Stimulated activated naive CD8-positive, alpha-beta T cell treated with anti-CD3 and anti-CD28 coated beads, Interleukin-15, Interleukin-2, amounts not matched to agents 100 ng/mL and 50 ng/mL, for 24 hours (primary cell): ENCODE data around the gene NENF.
"Not testable (repeated sequence)": the region's sequence is repeated elsewhere in the genome, so short reads cannot be mapped to it uniquely, and the experiment has no call there.

Experiments
- H3K27ac Mint-ChIP-seq: one replicate; pipeline ENCODE4 v1.8.0; 2021; ENCODE audit warnings: mild to moderate bottlenecking, mixed read lengths
- H3K27me3 Mint-ChIP-seq: one replicate; pipeline ENCODE4 v1.8.0; 2021; ENCODE audit warnings: mixed read lengths
- H3K36me3 Mint-ChIP-seq: one replicate; pipeline ENCODE4 v1.8.0; 2021; ENCODE audit warnings: low read depth, mixed read lengths
- H3K4me1 Mint-ChIP-seq: one replicate; pipeline ENCODE4 v1.8.0; 2021; ENCODE audit warnings: low read depth, mixed read lengths
- H3K4me3 Mint-ChIP-seq: one replicate; pipeline ENCODE4 v1.8.0; 2021; ENCODE audit warnings: mild to moderate bottlenecking, mixed read lengths
- H3K9me3 Mint-ChIP-seq: one replicate; pipeline ENCODE4 v1.8.0; 2021; ENCODE audit warnings: mixed read lengths

The NENF gene

DNA sequence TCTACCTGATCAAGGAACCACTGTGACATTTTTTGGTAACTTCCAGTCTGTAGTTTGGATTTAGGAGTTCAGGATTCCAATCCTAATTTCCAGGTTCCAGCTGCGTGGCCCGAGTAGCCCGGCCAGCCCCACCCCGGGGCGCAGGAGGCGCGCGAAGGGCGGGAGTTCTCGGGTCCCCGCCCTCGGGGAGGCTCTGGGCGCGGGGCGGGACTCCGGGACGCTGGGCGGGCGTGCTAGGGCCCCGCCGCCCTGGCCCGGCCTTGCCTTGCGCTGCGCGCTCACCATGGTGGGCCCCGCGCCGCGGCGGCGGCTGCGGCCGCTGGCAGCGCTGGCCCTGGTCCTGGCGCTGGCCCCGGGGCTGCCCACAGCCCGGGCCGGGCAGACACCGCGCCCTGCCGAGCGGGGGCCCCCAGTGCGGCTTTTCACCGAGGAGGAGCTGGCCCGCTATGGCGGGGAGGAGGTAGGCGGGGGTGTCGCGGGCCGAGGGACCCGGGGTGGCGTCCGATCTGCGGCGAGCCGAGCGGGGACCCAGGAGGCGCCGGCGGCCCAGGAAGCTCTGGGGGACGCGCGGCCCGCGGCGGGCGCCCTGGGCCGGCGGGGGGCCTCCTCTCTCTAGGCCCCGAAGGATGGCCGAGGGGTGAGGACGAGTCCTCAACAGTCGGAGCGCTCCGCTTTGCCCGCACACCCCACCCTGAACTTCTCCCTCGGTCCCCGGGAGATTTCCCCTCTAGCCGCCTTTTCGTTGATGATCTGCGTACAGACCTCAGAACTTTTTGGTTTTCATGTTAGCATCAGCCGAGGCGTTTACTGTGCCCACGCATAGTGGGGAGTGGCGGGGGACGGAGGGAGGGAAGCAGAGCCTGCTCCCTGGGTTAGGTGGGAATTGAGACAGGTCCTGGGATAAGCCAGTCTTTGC lies at the start of gene NENF:
Gene NENF, plus strand, starts transcription at position 260 of the 916 bp plus-strand sequence. Its CDS starts 24 bp downstream, at position 284.
- peaks cover 33% of the 10 kb centered on the region for H3K4me1 Mint-ChIP-seq
- H3K27me3 Mint-ChIP-seq = no peaks in the 10 kb centered on the region
- peak within 1 kb of the TSS; percentile 81 for H3K4me3 Mint-ChIP-seq
- H3K9me3 Mint-ChIP-seq = no peaks in the 10 kb centered on the region
- no peaks in the 10 kb centered on the region for H3K36me3 Mint-ChIP-seq
- peak within 1 kb of the TSS; percentile 62 for H3K27ac Mint-ChIP-seq

DNA sequence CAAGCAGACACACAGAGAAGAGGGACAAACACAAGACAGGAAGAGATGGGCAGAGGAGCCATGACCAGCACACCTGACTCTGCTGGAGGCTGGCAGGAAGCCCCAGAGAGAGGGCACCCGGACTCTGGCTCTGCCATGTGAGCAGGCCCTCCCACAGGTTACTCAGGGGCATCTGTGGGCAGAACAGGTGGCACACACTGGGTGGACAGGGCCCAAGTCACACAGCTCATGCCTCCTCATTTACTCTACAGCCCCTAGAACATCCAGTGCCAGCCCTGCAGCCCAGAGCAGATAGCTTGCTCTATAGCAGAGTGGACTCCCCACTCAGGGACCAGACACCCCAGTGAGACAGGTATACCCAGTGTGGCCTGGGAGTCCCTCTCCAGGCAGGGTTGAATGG lies 46.7 kb upstream of the NENF start:
- Mint-ChIP-seq H3K36me3 (peaks cover 45% of the 10 kb centered on the region), H3K27me3 (no peaks in the 10 kb centered on the region), H3K4me3 (no peak overlapping the region), H3K4me1 (peaks cover 9% of the 10 kb centered on the region), H3K9me3 (peaks cover 7% of the 10 kb centered on the region), H3K27ac (no peak overlapping the region)

DNA sequence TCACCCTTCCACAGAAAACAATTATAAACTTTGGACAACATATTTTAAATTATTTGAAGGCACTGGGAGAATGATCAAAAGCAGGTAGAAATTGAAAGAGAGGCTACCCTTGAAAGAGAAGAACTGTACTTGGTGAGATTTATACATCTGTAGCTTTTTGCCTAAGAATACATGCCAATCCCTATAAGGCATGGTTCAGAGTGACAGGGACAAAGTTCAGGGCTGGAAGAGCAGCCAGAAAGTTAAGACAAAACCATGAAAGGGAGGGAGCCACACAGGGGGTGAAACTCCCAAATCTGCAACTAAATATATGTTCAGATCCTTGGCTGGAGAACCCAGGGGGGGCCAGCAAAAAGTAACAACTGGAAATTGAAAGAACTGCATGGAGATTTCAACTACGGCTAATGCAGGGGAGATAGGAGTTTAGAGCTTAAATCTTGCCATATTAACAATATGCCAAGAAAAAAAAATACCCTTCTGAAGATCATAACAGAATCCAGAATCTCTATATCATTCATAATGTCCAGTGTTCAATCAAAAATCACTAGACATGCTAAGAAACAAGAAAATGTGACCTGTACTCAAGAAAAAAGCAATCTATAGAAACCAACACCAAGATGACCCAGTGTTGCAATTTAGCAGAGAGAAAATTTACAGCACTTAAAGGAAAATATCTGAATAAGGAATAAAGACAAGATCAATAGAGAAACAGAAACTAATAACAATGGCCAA lies 43.6 kb upstream of the NENF start:
- no peaks in the 10 kb centered on the region for H3K27me3 Mint-ChIP-seq
- H3K27ac Mint-ChIP-seq = peak overlapping the region; percentile 59
- peaks cover 52% of the 10 kb centered on the region for H3K36me3 Mint-ChIP-seq
- H3K9me3 Mint-ChIP-seq = peaks cover 12% of the 10 kb centered on the region
- peaks cover 18% of the 10 kb centered on the region for H3K4me1 Mint-ChIP-seq
- H3K4me3 Mint-ChIP-seq = no peak overlapping the region

DNA sequence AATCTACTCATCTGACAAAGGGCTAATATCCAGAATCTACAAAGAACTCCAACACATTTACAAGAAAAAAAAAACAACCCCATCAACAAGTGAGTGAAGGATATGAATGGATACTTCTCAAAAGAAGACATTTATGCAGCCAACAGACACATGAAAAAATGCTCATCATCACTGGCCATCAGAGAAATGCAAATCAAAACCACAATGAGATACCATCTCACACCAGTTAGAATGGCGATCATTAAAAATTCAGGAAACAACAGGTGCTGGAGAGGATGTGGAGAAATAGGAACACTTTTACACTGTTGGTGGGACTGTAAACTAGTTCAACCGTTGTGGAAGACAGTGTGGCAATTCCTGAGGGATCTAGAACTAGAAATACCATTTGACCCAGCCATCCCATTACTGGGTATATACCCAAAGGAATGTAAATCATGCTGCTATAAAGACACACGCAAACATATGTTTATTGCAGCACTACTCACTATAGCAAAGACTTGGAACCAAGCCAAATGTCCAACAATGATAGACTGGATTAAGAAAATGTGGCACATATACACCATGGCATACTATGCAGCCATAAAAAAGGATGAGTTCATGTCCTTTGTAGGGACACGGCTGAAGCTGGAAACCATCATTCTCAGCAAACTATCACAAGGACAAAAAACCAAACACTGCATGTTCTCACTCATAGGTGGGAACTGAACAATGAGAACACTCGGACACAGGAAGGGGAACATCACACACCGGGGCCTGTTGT lies 36.9 kb upstream of the NENF start:
- H3K4me1 Mint-ChIP-seq, H3K4me3 Mint-ChIP-seq, H3K27ac Mint-ChIP-seq, H3K27me3 Mint-ChIP-seq: not testable (repeated sequence)
- Mint-ChIP-seq H3K9me3 (peaks cover 20% of the 10 kb centered on the region), H3K36me3 (peaks cover 66% of the 10 kb centered on the region)

DNA sequence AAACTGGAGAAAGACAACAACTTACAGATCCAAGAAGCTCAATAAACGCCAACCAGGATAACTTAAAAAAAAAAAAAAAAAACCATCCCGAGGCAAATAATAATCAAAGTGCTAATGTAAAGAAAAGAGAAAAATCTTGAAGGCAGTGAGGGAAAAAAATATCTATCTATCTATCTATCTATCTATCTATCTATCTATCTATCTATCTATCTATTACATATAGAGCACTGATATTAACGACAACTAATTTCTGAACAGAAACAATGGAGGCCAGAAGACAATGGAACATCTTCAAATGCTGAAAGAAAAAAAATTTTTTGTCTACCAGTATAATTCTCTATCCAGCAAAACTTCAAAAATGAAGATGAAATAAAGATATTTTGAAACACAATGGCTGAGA lies 36.1 kb upstream of the NENF start:
- no peak overlapping the region for H3K4me3 Mint-ChIP-seq
- no peak overlapping the region for H3K27ac Mint-ChIP-seq
- H3K4me1 Mint-ChIP-seq = peaks cover 7% of the 10 kb centered on the region
- peaks cover 59% of the 10 kb centered on the region for H3K36me3 Mint-ChIP-seq
- H3K9me3 Mint-ChIP-seq = peaks cover 18% of the 10 kb centered on the region
- H3K27me3 Mint-ChIP-seq = no peaks in the 10 kb centered on the region

DNA sequence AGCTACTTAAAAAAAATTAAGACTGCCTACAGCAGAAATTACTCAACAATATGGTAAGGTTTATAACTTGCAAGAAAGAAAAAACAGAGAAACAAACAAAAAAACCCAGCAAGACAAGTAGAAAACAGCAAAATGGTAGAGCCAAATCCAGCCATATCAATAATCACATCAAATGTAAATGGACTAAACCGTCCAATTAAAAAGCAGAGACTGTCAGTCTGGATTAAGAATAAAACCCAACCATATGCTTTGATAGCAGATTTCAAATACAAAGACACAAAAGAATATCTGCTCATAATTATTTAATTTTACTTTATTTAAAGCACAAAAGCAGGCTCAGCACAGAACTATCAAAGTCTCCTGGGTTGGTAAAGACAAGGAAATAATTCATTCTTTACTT lies 35.5 kb upstream of the NENF start:
- H3K27me3 Mint-ChIP-seq = no peaks in the 10 kb centered on the region
- peaks cover 58% of the 10 kb centered on the region for H3K36me3 Mint-ChIP-seq
- peaks cover 10% of the 10 kb centered on the region for H3K4me1 Mint-ChIP-seq

DNA sequence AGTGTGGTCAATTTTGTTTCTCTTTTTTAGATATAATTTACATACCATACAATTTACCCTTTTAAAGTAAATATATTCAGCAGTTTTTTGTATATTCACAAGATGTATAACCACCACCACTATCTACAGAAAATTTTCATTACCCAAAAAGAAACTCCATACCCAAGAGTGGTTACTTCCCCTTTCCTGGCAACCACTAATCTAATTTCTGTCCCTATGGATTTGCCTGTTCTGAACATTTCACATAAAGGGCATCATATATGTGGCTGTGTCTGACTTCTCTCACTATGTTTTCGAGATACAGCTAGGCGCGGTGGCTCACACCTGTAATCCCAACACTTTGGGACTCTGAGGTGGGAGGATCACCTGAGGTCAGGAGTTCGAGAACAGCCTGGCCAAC lies 31.7 kb upstream of the NENF start:
- Mint-ChIP-seq H3K27ac (peak overlapping the region; percentile 16), H3K4me1 (peaks cover 23% of the 10 kb centered on the region), H3K27me3 (no peaks in the 10 kb centered on the region), H3K9me3 (peaks cover 15% of the 10 kb centered on the region), H3K36me3 (peaks cover 70% of the 10 kb centered on the region), H3K4me3 (no peak overlapping the region)

More for the DNA sequence above, 35.5 kb upstream of the NENF start:
- H3K9me3 Mint-ChIP-seq = peaks cover 15% of the 10 kb centered on the region
- H3K27ac Mint-ChIP-seq = no peak overlapping the region
- no peak overlapping the region for H3K4me3 Mint-ChIP-seq

DNA sequence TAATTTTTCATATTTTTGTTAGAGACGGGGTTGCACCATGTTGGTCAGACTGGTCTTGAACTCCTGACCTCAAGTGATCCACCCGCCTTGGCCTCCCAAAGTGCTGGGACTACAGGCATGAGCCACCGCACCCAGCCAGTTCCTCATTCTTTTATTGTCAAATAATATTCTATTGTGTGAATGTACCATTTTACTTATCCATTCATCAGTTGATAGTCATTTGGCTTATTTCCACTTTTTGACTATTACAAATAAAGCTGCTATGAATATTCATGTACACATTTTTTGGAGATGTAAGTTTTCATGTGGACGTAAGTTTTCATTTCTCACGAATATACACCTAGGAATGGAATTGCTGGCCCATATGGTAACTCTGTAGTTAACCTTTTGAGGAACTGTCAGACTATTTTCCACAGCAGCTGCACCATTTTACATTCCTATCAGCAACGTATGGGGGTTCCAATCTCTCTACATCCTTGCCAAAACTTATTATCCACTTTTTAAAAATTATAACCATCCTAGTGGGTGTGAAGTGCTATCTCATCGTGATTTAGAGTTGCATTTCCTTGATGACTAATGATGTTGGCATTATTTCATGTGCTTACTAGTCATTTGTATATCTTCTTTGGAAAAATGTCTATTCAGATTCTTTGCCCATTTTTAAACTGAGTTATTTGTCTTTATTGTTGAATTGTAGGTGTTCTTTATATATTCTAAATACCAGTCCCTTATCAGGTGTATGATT lies 30.7 kb upstream of the NENF start:
- Mint-ChIP-seq H3K27ac (no peak overlapping the region), H3K4me1 (peaks cover 23% of the 10 kb centered on the region), H3K4me3 (no peak overlapping the region), H3K27me3 (no peaks in the 10 kb centered on the region), H3K36me3 (peaks cover 67% of the 10 kb centered on the region), H3K9me3 (peaks cover 10% of the 10 kb centered on the region)

DNA sequence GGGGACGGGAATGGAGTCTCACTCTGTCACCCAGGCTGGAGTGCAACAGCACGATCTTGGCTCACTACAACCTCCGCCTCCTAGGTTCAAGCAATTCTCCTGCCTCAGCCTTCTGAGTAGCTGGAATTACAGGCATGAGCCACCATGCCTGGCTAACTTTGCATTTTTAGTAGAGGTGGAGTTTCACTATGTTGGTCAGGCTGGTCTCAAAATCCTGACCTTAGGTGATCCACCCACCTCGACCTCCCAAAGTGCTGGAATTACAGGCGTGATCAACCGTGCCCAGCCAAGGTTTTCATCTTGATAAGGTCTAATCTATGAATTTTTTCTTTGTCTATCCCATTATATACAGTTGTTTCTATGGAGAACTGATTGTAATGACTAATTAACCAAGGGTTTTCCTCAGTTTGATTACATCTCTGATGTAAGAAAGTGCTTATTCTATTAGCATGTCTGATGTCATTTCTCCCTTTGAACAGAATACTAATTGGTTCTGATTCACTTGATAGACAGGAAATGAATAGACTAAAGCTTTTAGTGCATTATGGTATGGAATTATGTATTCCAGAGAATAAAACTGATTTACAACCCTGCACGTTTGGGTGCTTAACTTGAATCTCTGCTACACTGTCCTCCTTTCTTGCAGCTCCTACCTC lies 29.9 kb upstream of the NENF start:
- peaks cover 23% of the 10 kb centered on the region for H3K4me1 Mint-ChIP-seq
- no peak overlapping the region for H3K4me3 Mint-ChIP-seq
- H3K27ac Mint-ChIP-seq = no peak overlapping the region
- H3K27me3 Mint-ChIP-seq = no peaks in the 10 kb centered on the region
- H3K36me3 Mint-ChIP-seq = peaks cover 63% of the 10 kb centered on the region
- H3K9me3 Mint-ChIP-seq = peaks cover 4% of the 10 kb centered on the region

DNA sequence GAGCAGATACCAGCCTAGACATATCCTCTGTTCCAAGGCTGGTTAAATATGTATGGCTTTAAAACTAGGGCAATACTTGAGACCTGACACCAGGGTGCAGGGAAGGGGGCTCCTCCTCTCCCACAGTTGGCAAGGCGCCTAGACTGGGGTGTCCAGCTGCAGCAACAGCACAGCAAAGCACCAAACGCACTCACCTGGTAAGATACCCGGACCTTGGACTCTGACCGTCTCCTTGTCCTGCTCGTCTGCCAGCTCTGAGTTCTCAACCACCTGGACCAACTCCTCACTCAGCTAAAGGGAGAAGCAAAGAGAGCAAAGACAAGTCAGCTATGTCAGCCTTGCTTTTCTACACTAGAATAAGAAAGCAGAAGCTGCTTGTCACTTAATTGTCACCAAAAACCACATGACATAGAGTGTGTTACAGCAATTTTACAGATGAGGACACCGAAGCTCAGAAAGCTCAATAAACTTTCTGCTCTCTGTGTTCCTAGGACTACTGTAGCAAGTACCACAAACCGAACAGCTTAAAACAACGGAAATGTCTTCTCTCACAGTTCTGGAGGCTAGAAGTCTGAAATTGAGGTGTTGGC lies 22.4 kb upstream of the NENF start:
- Mint-ChIP-seq H3K9me3 (no peaks in the 10 kb centered on the region), H3K27ac (no peak overlapping the region), H3K4me1 (peaks cover 23% of the 10 kb centered on the region), H3K27me3 (no peaks in the 10 kb centered on the region), H3K36me3 (peaks cover 48% of the 10 kb centered on the region), H3K4me3 (no peak overlapping the region)

DNA sequence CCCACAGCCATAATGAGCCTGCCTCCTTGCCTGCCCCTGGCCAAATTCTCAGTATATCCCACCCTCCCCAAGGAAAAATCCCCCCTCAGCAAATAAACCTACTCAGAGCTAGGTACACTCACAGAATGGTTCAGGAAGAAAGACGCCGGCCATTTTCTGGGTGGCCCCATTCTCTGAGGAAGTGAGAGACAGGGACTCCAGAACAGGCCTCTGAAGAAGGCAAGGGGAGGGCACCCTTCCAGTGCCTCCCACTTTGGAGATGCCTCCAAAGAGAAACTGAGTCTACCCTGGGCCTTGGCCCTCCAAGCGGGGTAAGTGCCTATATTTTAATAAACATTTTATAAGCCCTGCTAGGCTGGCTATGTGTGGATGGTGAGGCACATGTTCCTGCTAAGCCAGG lies 20.3 kb upstream of the NENF start:
- H3K27ac Mint-ChIP-seq = no peak overlapping the region
- H3K4me1 Mint-ChIP-seq = peaks cover 28% of the 10 kb centered on the region
- H3K9me3 Mint-ChIP-seq = no peaks in the 10 kb centered on the region
- H3K4me3 Mint-ChIP-seq = no peak overlapping the region
- no peaks in the 10 kb centered on the region for H3K27me3 Mint-ChIP-seq
- H3K36me3 Mint-ChIP-seq = peaks cover 39% of the 10 kb centered on the region

DNA sequence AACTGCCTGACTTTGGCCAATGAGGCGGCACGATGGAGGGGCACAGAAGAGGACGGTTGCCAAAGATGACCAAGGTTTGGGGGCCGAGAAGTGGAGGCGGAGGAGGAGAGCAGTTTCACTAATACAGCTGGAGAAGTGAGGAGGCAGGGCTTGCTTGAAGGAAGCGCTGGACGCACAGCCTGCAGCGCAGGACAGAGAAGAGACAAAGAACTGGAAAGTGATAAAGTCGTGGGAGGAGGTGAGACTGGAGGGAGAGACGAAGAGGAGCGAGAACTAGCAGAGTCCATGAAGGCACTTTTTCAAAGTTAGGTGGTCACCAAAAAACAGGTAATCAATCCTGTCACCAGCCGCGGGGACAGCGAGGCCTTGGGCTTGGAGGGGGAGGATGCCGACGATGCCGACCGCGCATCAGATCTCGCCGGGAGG lies 18.8 kb upstream of the NENF start:
- H3K27ac Mint-ChIP-seq = peak overlapping the region; percentile 78
- peak overlapping the region; percentile 93 for H3K4me3 Mint-ChIP-seq
- peaks cover 28% of the 10 kb centered on the region for H3K4me1 Mint-ChIP-seq
- no peaks in the 10 kb centered on the region for H3K9me3 Mint-ChIP-seq
- H3K27me3 Mint-ChIP-seq = no peaks in the 10 kb centered on the region
- peaks cover 31% of the 10 kb centered on the region for H3K36me3 Mint-ChIP-seq

DNA sequence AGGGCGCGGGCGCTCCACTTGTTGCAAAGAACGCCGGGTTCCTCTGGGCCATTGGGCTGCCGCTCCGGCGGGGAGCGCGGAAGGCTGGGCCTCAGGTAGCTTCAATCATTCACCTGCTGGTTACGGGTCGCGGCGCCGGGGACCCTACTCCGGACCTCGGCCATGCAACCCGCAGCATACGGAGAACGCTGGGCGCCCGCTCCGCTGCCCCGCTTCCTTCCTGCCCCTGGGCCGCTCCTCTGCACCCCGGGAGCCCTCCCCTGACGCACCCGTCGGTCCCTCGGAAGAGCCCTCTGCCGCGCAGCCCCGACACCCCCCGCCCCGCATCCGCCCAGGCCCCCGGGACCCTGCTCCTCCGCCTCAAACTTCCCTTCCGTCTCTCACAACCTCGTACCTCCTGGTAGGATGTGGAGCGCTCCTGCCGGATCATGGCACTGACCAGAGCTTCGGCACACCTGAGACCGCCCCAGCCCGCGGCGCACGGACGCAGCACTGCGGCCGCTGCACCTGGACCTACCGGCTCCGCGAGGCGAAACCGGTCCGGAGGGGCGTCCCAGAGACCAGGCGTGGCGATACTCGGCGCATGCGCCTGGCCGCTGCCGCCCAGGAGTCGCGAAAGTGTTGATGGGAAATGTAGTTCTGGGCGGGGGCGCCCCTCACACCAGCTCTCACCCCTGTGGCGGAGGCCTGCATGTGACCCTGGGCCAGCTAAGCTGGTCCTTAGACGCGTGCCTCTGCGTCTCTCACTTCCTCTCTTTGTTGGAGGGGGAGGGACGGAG lies 18.2 kb upstream of the NENF start, which contains the start of gene PACC1:
Gene PACC1, minus strand, starts transcription at position 559 of the 779 bp plus-strand sequence. Its CDS starts 129 bp downstream, at position 430.
- Mint-ChIP-seq H3K27ac (peak within 1 kb of the TSS; percentile 94), H3K4me1 (peaks cover 28% of the 10 kb centered on the region), H3K9me3 (no peaks in the 10 kb centered on the region), H3K4me3 (peak within 1 kb of the TSS; percentile 93), H3K27me3 (no peaks in the 10 kb centered on the region), H3K36me3 (peaks cover 25% of the 10 kb centered on the region)
